Mesenchymal stem cell (in vitro differentiated cells and primary cell): ENCODE measurements around the gene PHF23.

Experiments
- DNase-seq: peaks from one replicate; pipeline ENCODE4 v3.0.0-alpha.2; 2013
- H2AFZ ChIP-seq: one replicate; pipeline ENCODE4 v1.6.1; 2013; ENCODE audit warnings: low read depth, mild to moderate bottlenecking, control low read depth, inconsistent platforms, low read length, moderate library complexity
- H2AK5ac ChIP-seq: 2 replicates; pipeline ENCODE4 v1.6.1; 2013; ENCODE audit warnings: low read length, moderate library complexity, mild to moderate bottlenecking, inconsistent platforms; ENCODE audit not compliant: severe bottlenecking
- H2BK120ac ChIP-seq: one replicate; pipeline ENCODE4 v1.6.1; 2013; ENCODE audit warnings: low read depth, mild to moderate bottlenecking, inconsistent platforms, low read length, moderate library complexity
- H2BK12ac ChIP-seq, 2 experiments: one replicate each; pipeline ENCODE4 v1.6.1; 2013; ENCODE audit warnings: inconsistent platforms in 2 of 2, low read length in 2 of 2, mild to moderate bottlenecking in 2 of 2, moderate library complexity in 2 of 2, control low read depth in 1 of 2
- H2BK15ac ChIP-seq: one replicate; pipeline ENCODE4 v1.6.1; 2013; ENCODE audit warnings: mild to moderate bottlenecking, low read depth, inconsistent platforms; ENCODE audit not compliant: poor library complexity, severe bottlenecking
- H2BK5ac ChIP-seq: 2 replicates; pipeline ENCODE4 v1.6.1; 2013; ENCODE audit warnings: low read depth, mild to moderate bottlenecking, low read length, control low read depth, inconsistent platforms; ENCODE audit not compliant: poor library complexity, severe bottlenecking
- H3K14ac ChIP-seq, 2 experiments: one replicate each; pipeline ENCODE4 v1.6.1; 2013; ENCODE audit warnings: inconsistent platforms in 2 of 2, low read length in 2 of 2, control low read depth in 1 of 2, mild to moderate bottlenecking in 1 of 2, moderate library complexity in 1 of 2
- H3K18ac ChIP-seq, 2 experiments: one replicate each; pipeline ENCODE4 v1.6.1; 2013; ENCODE audit warnings: inconsistent platforms in 2 of 2, low read length in 2 of 2, control low read depth in 1 of 2, low read depth in 1 of 2, mild to moderate bottlenecking in 1 of 2
- H3K23ac ChIP-seq, 2 experiments: one replicate each; pipeline ENCODE4 v1.6.1; 2013; ENCODE audit warnings: inconsistent platforms in 2 of 2, low read length in 2 of 2, mild to moderate bottlenecking in 2 of 2, moderate library complexity in 2 of 2, control low read depth in 1 of 2
- H3K27ac ChIP-seq: 2 replicates; pipeline ENCODE4 v1.5.1; 2013; ENCODE audit warnings: mild to moderate bottlenecking, moderate library complexity, low read length, control low read depth, inconsistent platforms; ENCODE audit not compliant: poor library complexity, severe bottlenecking
- H3K27me3 ChIP-seq, 2 experiments: 2 replicates each; pipeline versions ENCODE4 v1.6.1 to v1.7.0; 2013; ENCODE audit warnings: low read length in 2 of 2, mild to moderate bottlenecking in 2 of 2, moderate library complexity in 2 of 2, control low read depth in 1 of 2, inconsistent platforms in 1 of 2; ENCODE audit not compliant: control insufficient read depth in 1 of 2, insufficient read depth in 1 of 2
- H3K36me3 ChIP-seq, 2 experiments: 2 replicates each; pipeline versions ENCODE4 v1.6.1 to v1.7.0; 2013; ENCODE audit warnings: low read length in 2 of 2, control low read depth in 1 of 2, inconsistent platforms in 1 of 2, low read depth in 1 of 2, mild to moderate bottlenecking in 1 of 2; ENCODE audit not compliant: insufficient read depth in 2 of 2, control insufficient read depth in 1 of 2
- H3K4ac ChIP-seq, 2 experiments: one replicate each; pipeline ENCODE4 v1.6.1; 2013; ENCODE audit warnings: inconsistent platforms in 2 of 2, low read length in 2 of 2, mild to moderate bottlenecking in 2 of 2, moderate library complexity in 2 of 2, control low read depth in 1 of 2, low read depth in 1 of 2
- H3K4me1 ChIP-seq: 2 replicates; pipeline ENCODE4 v1.6.1; 2013; ENCODE audit warnings: low read depth, low read length, control low read depth; ENCODE audit not compliant: control insufficient read depth, insufficient read depth
- H3K4me2 ChIP-seq: 2 replicates; pipeline ENCODE4 v1.6.1; 2013; ENCODE audit warnings: low read length, mild to moderate bottlenecking, inconsistent platforms; ENCODE audit not compliant: poor library complexity, severe bottlenecking
- H3K4me3 ChIP-seq, 2 experiments: 2 replicates each; pipeline versions ENCODE4 v1.5.1 to v1.7.0; 2013; ENCODE audit warnings: low read length in 2 of 2, mild to moderate bottlenecking in 2 of 2, control low read depth in 1 of 2, low read depth in 1 of 2; ENCODE audit not compliant: insufficient read depth in 1 of 2
- H3K79me1 ChIP-seq: replicated peaks from 2 replicates; pipeline ENCODE4 v1.6.1; 2013; ENCODE audit warnings: mild to moderate bottlenecking, control low read depth, low read length, inconsistent platforms; ENCODE audit not compliant: poor library complexity, severe bottlenecking
- H3K9ac ChIP-seq: 2 replicates; pipeline ENCODE4 v1.7.0; 2013; ENCODE audit warnings: mild to moderate bottlenecking, low read length, moderate library complexity
- H3K9me3 ChIP-seq: 2 replicates; pipeline ENCODE4 v1.7.0; 2013; ENCODE audit warnings: mild to moderate bottlenecking, low read length; ENCODE audit not compliant: control insufficient read depth
- H4K8ac ChIP-seq: one replicate; pipeline ENCODE4 v1.6.1; 2013; ENCODE audit warnings: inconsistent platforms, mild to moderate bottlenecking, low read length, moderate library complexity
- H4K91ac ChIP-seq: one replicate; pipeline ENCODE4 v1.6.1; 2013; ENCODE audit warnings: mild to moderate bottlenecking, low read length, inconsistent platforms
- WGBS: methylation state at CpG from one replicate; pipeline ENCODE4 v1.1.7; 2013; ENCODE audit warnings: mixed read lengths; 5-methylcytosine and 5-hydroxymethylcytosine counted together

The PHF23 gene

DNA sequence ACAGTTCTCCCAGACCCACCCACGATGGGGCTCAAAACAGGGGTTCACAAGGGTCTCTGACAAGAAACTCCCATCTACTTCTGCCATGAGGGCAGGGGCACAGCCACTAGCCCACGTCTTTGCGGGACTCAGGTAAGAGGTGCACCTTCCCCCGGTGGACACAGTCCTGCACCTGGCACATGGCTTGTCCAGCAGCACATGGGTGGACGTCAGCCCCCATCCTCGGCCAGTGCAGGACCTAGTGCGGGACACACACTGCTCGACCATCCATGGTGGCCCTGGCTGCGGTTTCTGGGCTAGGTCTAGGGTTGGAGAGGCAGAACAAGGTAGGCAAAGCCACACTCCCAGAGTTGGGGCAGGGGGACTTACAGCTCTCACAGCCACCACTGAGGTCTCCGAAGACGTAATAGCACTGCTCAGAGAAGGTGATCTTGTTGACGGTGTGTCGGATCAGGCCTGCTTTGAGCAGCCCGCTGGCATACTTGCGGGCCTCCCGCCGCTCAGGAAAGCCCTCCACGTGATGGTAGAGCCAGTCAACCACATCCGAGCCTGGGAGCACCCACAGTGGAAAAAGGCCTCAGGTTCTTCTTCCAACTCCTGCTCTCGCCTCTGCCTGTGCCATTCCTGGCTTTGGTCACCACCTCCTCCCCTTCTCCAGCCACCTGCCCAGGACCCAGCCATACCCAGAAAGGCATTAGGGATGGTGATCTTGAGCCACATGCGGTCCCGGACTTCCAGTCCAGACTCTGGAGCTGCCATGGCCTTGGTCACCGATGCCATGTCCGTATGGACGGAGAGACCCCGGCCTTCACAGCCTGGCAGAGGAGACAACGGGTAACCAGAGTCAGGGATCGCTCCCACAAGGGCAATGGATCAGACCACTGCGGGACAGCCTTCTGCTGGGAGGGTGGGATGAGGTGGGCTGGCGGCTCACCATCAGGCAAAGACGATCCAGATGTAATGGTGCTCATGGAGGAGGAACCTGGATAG is 12.2 kb downstream of the PHF23 start:
- Histone ChIP-seq H3K4me3 (no peak overlapping the region), H3K4me1 (peaks cover 45% of the 10 kb centered on the region), H2AFZ (no peak overlapping the region), H3K4me2 (no peak overlapping the region), H3K36me3 (peaks cover 79 to 86% of the 10 kb centered on the region in 2 experiments), H2BK12ac (no peak overlapping the region), H3K9me3 (no peaks in the 10 kb centered on the region), H3K14ac (no peak overlapping the region), H3K27me3 (no peaks in the 10 kb centered on the region), H3K4ac (no peak overlapping the region), H3K9ac (no peak overlapping the region), H3K23ac (no peak overlapping the region), H3K18ac (no peak overlapping the region), H2BK15ac (no peak overlapping the region), H3K79me1 (peaks cover 32% of the 10 kb centered on the region), H3K27ac (no peak overlapping the region), H4K91ac (no peak overlapping the region), H4K8ac (no peak overlapping the region), H2BK120ac (no peak overlapping the region), H2AK5ac (no peak overlapping the region), H2BK5ac (no peak overlapping the region)
- no peak for DNase-seq
- WGBS = 97% methylated on average over 31 of the region's 31 CpGs

DNA sequence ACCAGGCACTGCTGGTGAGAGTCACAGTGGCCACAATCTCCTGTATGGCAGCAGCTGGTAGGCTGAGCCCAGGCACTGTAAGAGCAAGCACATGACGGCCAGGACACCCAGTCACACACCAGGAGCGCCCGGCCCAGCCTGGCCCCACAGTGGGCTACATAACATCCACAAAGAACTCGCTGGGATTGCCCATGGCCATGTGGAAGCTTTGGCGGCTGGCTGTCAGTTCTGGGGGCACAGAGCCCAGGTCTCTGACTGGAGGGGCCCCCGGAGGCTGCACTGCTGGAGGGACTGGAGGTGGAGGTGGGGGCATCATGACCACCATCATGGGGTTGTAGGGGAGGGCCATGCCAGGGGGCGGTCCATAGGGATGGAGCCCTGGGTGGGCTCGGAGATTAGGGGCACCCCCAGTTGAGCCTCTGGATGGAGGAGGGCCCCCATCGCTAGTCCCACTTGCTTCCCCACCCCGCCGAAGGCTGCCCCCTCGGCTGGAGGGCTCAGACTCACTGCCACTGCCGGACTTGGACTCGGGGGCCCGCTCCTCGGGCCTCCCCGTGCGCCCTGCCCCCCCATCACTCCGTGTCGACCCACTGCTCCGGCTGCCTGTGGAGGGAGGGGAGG is 13.4 kb downstream of the PHF23 start:
- Histone ChIP-seq H4K91ac (no peak overlapping the region), H3K4me3 (no peak overlapping the region), H3K23ac (no peak overlapping the region), H2BK12ac (no peak overlapping the region), H3K36me3 (peaks cover 91 to 96% of the 10 kb centered on the region in 2 experiments), H2AFZ (no peak overlapping the region), H3K27ac (peak overlapping the region; percentile 12), H2AK5ac (no peak overlapping the region), H3K4me2 (no peak overlapping the region), H3K4ac (no peak overlapping the region), H3K14ac (no peak overlapping the region), H3K9me3 (no peaks in the 10 kb centered on the region), H3K9ac (peak overlapping the region; percentile 3), H2BK15ac (no peak overlapping the region), H2BK5ac (no peak overlapping the region), H3K4me1 (peaks cover 52% of the 10 kb centered on the region), H3K27me3 (no peaks in the 10 kb centered on the region), H3K79me1 (peaks cover 37% of the 10 kb centered on the region), H2BK120ac (no peak overlapping the region), H3K18ac (no peak overlapping the region), H4K8ac (no peak overlapping the region)
- 93% methylated on average over 20 of the region's 21 CpGs for WGBS
- DNase-seq = no peak

DNA sequence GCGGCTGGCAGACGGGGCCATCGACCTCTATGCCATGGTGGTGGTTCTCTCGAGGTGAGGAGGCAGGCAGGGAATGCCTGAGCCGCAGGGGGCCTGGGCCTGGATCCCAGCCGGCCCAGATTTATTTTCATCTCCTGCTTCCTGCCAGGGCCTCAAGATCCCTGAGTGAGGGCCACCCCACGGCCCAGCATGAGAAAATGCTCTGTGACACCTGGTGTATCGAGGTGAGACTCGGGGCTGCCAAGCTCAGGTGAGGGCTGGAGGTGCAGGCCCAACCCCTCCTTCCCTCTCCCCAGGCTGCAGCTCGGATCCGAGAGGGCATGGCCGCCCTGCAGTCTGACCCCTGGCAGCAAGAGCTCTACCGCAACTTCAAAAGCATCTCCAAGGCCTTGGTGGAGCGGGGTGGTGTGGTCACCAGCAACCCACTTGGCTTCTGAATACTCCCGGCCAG is 14.6 kb downstream of the PHF23 start:
- Histone ChIP-seq H2BK5ac (no peak overlapping the region), H4K8ac (no peak overlapping the region), H2AFZ (no peak overlapping the region), H2AK5ac (peak overlapping the region; percentile 8), H3K4me1 (peaks cover 54% of the 10 kb centered on the region), H3K9me3 (no peaks in the 10 kb centered on the region), H3K4ac (no peak overlapping the region), H3K27me3 (no peaks in the 10 kb centered on the region), H3K79me1 (peaks cover 34% of the 10 kb centered on the region), H3K4me2 (no peak overlapping the region), H3K9ac (no peak overlapping the region), H3K36me3 (peaks cover 83 to 85% of the 10 kb centered on the region in 2 experiments), H2BK120ac (no peak overlapping the region), H3K18ac (no peak overlapping the region), H2BK12ac (peak overlapping the region in 1 of 2 experiments; percentile 16), H3K14ac (no peak overlapping the region), H3K4me3 (no peak overlapping the region), H4K91ac (no peak overlapping the region), H2BK15ac (no peak overlapping the region), H3K27ac (peak overlapping the region; percentile 60), H3K23ac (no peak overlapping the region)
- WGBS = 85% methylated on average over 15 of the region's 15 CpGs
- DNase-seq = no peak

DNA sequence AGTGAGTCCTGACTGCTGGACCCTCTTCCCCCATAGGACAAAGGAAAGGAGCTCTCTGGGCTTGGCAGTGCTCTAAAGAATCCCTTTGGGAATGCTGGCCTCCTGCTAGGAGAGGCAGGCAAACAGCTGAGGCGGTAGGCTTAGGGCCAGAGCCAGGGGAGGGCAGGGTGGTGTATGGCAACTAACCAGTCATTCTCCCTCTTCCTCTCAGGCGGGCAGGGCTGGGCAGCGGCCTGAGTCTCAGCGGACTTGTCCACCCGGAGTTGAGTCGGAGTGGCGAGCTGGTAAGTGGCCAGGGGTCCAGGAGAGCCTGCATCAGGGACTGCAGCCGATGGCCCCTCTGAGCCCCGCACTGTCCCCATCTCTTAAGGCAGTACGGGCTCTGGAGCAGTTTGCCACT is 15.1 kb downstream of the PHF23 start:
- Histone ChIP-seq H3K4ac (no peak overlapping the region), H3K27ac (peak overlapping the region; percentile 76), H3K4me2 (no peak overlapping the region), H4K8ac (no peak overlapping the region), H2BK12ac (no peak overlapping the region), H2BK5ac (no peak overlapping the region), H3K9ac (peak overlapping the region; percentile 12), H3K79me1 (peaks cover 31% of the 10 kb centered on the region), H2BK15ac (no peak overlapping the region), H3K14ac (no peak overlapping the region), H4K91ac (no peak overlapping the region), H3K4me1 (peaks cover 58% of the 10 kb centered on the region), H3K18ac (no peak overlapping the region), H3K4me3 (no peak overlapping the region), H3K23ac (no peak overlapping the region), H2AK5ac (peak overlapping the region; percentile 9), H2BK120ac (no peak overlapping the region), H2AFZ (no peak overlapping the region), H3K36me3 (peaks cover 78 to 79% of the 10 kb centered on the region in 2 experiments), H3K27me3 (no peaks in the 10 kb centered on the region), H3K9me3 (no peaks in the 10 kb centered on the region)
- no peak for DNase-seq
- WGBS = 97% methylated on average over 10 of the region's 10 CpGs
